Astrocyte (in vitro differentiated cells and primary cell): ENCODE results near the gene GAB1.

Experiments used
- CTCF ChIP-seq: IDR thresholded peaks from 2 replicates; pipeline ENCODE4 v1.5.1; 2011; ENCODE audit warnings: low read depth, mild to moderate bottlenecking, inconsistent platforms, low read length, moderate library complexity; ENCODE audit not compliant: insufficient read depth
- EZH2 ChIP-seq: IDR thresholded peaks from 2 replicates; pipeline ENCODE4 v1.6.1; 2012; ENCODE audit warnings: mild to moderate bottlenecking, low read length, inconsistent platforms; ENCODE audit not compliant: insufficient read depth

- TF ChIP-seq EZH2: no peak
- TF ChIP-seq CTCF: no peak
Measured at GRCh38 chr4:143294710-143295275, 41.9 kb upstream of the GAB1 start.
